H9 (cell line): ENCODE data around the gene EFCAB6. TPM values are rescaled to one million over a fixed set of nuclear protein-coding genes. Genes with fewer than 3 reads are reported as not detected.

Experiments
- DNase-seq: peaks from one replicate; pipeline ENCODE4 v3.0.0-alpha.2; 2017
- H2AFZ ChIP-seq: one replicate; pipeline ENCODE4 v1.6.1; 2013; ENCODE audit warnings: mild to moderate bottlenecking, low read length, control low read depth, moderate library complexity
- H2AK5ac ChIP-seq: 2 replicates; pipeline ENCODE4 v1.6.1; 2013; ENCODE audit warnings: low read length, control low read depth, mixed read lengths; ENCODE audit not compliant: insufficient read length
- H2BK120ac ChIP-seq: one replicate; pipeline ENCODE4 v1.6.1; 2013; ENCODE audit warnings: low read depth, mild to moderate bottlenecking, low read length, control low read depth, inconsistent platforms; ENCODE audit not compliant: poor library complexity, severe bottlenecking
- H2BK12ac ChIP-seq: 2 replicates; pipeline ENCODE4 v1.6.1; 2013; ENCODE audit warnings: low read length, control low read depth, mixed read lengths, low read depth; ENCODE audit not compliant: insufficient read length
- H2BK15ac ChIP-seq: 2 replicates; pipeline ENCODE4 v1.6.1; 2013; ENCODE audit warnings: low read depth, low read length, control low read depth
- H2BK20ac ChIP-seq: one replicate; pipeline ENCODE4 v1.6.1; 2013; ENCODE audit warnings: low read depth, mild to moderate bottlenecking, low read length, control low read depth, inconsistent platforms; ENCODE audit not compliant: poor library complexity, severe bottlenecking
- H2BK5ac ChIP-seq: 2 replicates; pipeline ENCODE4 v1.6.1; 2013; ENCODE audit warnings: low read length, control low read depth, mixed read lengths; ENCODE audit not compliant: insufficient read length
- H3K14ac ChIP-seq: 2 replicates; pipeline ENCODE4 v1.6.1; 2013; ENCODE audit warnings: low read length, control low read depth; ENCODE audit not compliant: insufficient read depth
- H3K18ac ChIP-seq: 2 replicates; pipeline ENCODE4 v1.6.1; 2013; ENCODE audit warnings: low read depth, mild to moderate bottlenecking, mixed read lengths, low read length, control low read depth; ENCODE audit not compliant: insufficient read length
- H3K23ac ChIP-seq: 2 replicates; pipeline ENCODE4 v1.6.1; 2013; ENCODE audit warnings: low read length, control low read depth, mixed read lengths, low read depth; ENCODE audit not compliant: insufficient read length
- H3K23me2 ChIP-seq: 2 replicates; pipeline ENCODE4 v1.6.1; 2013; ENCODE audit warnings: low read depth, mild to moderate bottlenecking, mixed read lengths, low read length, control low read depth; ENCODE audit not compliant: insufficient read length, poor library complexity, severe bottlenecking
- H3K27ac ChIP-seq: 2 replicates; pipeline ENCODE4 v1.5.1; 2013; ENCODE audit warnings: low read length, control low read depth, mixed read lengths, low read depth; ENCODE audit not compliant: insufficient read length
- H3K27me3 ChIP-seq: 2 replicates; pipeline ENCODE4 v1.6.1; 2013; ENCODE audit warnings: low read length, control low read depth, inconsistent platforms; ENCODE audit not compliant: insufficient read depth
- H3K4ac ChIP-seq: 2 replicates; pipeline ENCODE4 v1.6.1; 2013; ENCODE audit warnings: low read depth, mild to moderate bottlenecking, control low read depth, inconsistent platforms, low read length, moderate library complexity
- H3K4me1 ChIP-seq: 2 replicates; pipeline ENCODE4 v1.6.1; 2013; ENCODE audit warnings: low read length, control low read depth, inconsistent platforms; ENCODE audit not compliant: insufficient read depth
- H3K4me2 ChIP-seq: 2 replicates; pipeline ENCODE4 v1.6.1; 2013; ENCODE audit warnings: low read length, control low read depth, mixed read lengths; ENCODE audit not compliant: insufficient read length, insufficient read depth
- H3K56ac ChIP-seq: 2 replicates; pipeline ENCODE4 v1.6.1; 2013; ENCODE audit warnings: low read depth, mild to moderate bottlenecking, mixed read lengths, low read length, control low read depth; ENCODE audit not compliant: insufficient read length
- H3K79me1 ChIP-seq: 2 replicates; pipeline ENCODE4 v1.6.1; 2013; ENCODE audit warnings: low read depth, mild to moderate bottlenecking, moderate library complexity, low read length, control low read depth, inconsistent platforms; ENCODE audit not compliant: insufficient read depth, poor library complexity, severe bottlenecking
- H3K79me2 ChIP-seq: 2 replicates; pipeline ENCODE4 v1.6.1; 2013; ENCODE audit warnings: low read length, control low read depth, inconsistent platforms; ENCODE audit not compliant: insufficient read depth
- H3K9ac ChIP-seq: 2 replicates; pipeline ENCODE4 v1.6.1; 2013; ENCODE audit warnings: low read length, control low read depth, mixed read lengths; ENCODE audit not compliant: insufficient read length; ENCODE audit errors: extremely low read depth
- H3K9me3 ChIP-seq: one replicate; pipeline ENCODE4 v1.6.1; 2013; ENCODE audit warnings: low read depth, low read length, inconsistent platforms; ENCODE audit not compliant: control insufficient read depth
- H3T11ph ChIP-seq: one replicate; pipeline ENCODE4 v1.6.1; 2013; ENCODE audit warnings: mild to moderate bottlenecking, low read length, control low read depth, inconsistent platforms
- H4K20me1 ChIP-seq: one replicate; pipeline ENCODE4 v1.6.1; 2013; ENCODE audit not compliant: control insufficient read depth, insufficient read length, insufficient read depth
- H4K5ac ChIP-seq: 2 replicates; pipeline ENCODE4 v1.6.1; 2013; ENCODE audit warnings: low read depth, mild to moderate bottlenecking, mixed read lengths, low read length, control low read depth; ENCODE audit not compliant: insufficient read length
- H4K8ac ChIP-seq: replicated peaks from 2 replicates; pipeline ENCODE4 v1.6.1; 2013; ENCODE audit warnings: low read length, control low read depth, mixed read lengths, low read depth; ENCODE audit not compliant: insufficient read length
- H4K91ac ChIP-seq: 2 replicates; pipeline ENCODE4 v1.6.1; 2013; ENCODE audit warnings: low read depth, mild to moderate bottlenecking, moderate library complexity, mixed read lengths, low read length, control low read depth; ENCODE audit not compliant: insufficient read length
- H3K27ac Mint-ChIP-seq, 3 experiments: 2 replicates in 2 of 3; 3 replicates in 1 of 3; pipeline ENCODE4 v1.8.0; 2020 to 2021; ENCODE audit warnings: mixed read lengths in 3 of 3, mild to moderate bottlenecking in 1 of 3, moderate library complexity in 1 of 3
- H3K27me3 Mint-ChIP-seq: 2 replicates; pipeline ENCODE4 v1.8.0; 2021; ENCODE audit warnings: low read depth, mild to moderate bottlenecking, moderate library complexity, mixed read lengths
- H3K36me3 Mint-ChIP-seq, 3 experiments: 2 replicates in 2 of 3; 3 replicates in 1 of 3; pipeline ENCODE4 v1.8.0; 2020 to 2021; ENCODE audit warnings: low read depth in 3 of 3, mixed read lengths in 3 of 3; ENCODE audit not compliant: insufficient read depth in 1 of 3
- H3K4me1 Mint-ChIP-seq, 2 experiments: 2 replicates each; pipeline ENCODE4 v1.8.0; 2020; ENCODE audit warnings: mixed read lengths in 2 of 2
- H3K4me3 Mint-ChIP-seq, 2 experiments: 2 replicates in 1 of 2; 3 replicates in 1 of 2; pipeline ENCODE4 v1.8.0; 2020 to 2021; ENCODE audit warnings: mild to moderate bottlenecking in 2 of 2, mixed read lengths in 2 of 2, moderate library complexity in 1 of 2
- H3K9me3 Mint-ChIP-seq, 2 experiments: 2 replicates in 1 of 2; 3 replicates in 1 of 2; pipeline ENCODE4 v1.8.0; 2020; ENCODE audit warnings: mild to moderate bottlenecking in 2 of 2, mixed read lengths in 2 of 2, moderate library complexity in 1 of 2
- CTCF ChIP-seq: fragments of 200-600 bp; sonication (generic); conservative IDR thresholded peaks from 3 replicates; pipeline ENCODE4 v1.8.0; 2021; ENCODE audit warnings: antibody characterized with exemption, mild to moderate bottlenecking
- WGBS: extraction: QIAGEN DNeasy Blood & Tissue Kit; methylation state at CpG from one replicate; pipeline ENCODE4 v1.1.7; 2013; ENCODE audit warnings: missing lambda C conversion rate, low lambda C conversion rate, mixed read lengths; ENCODE audit not compliant: insufficient read length; ENCODE audit errors: extremely low coverage; 5-methylcytosine and 5-hydroxymethylcytosine counted together
- total RNA-seq: library from RNA; stranded (reverse); gene quantifications from 2 replicates; pipeline ENCODE4 v1.2.1, GENCODE V29; 2021

EFCAB6 gene
- total RNA-seq, 1 experiment from 2014 or later, result 0.31 TPM

- no peak overlapping the region for H2BK120ac ChIP-seq
- no peak for DNase-seq
- no peaks in the 10 kb centered on the region for H3K27me3 ChIP-seq
- no peak overlapping the region for H2BK20ac ChIP-seq
- H3K4me1 ChIP-seq, result no peaks in the 10 kb centered on the region
- no peaks in the 10 kb centered on the region for H3K23me2 ChIP-seq
- no peak overlapping the region for H3K18ac ChIP-seq
- Mint-ChIP-seq H3K4me1 (no peaks in the 10 kb centered on the region), H3K27ac (no peak overlapping the region), H3K27me3 (peaks cover 10% of the 10 kb centered on the region), H3K36me3 (no peaks in the 10 kb centered on the region), H3K4me3 (no peak overlapping the region), H3K9me3 (peaks cover 0 to 3% of the 10 kb centered on the region in 2 experiments; a peak in 1 of 5 replicates)
- H2BK5ac ChIP-seq, result no peak overlapping the region
- TF ChIP-seq CTCF, result no peak
- no peaks in the 10 kb centered on the region for H3K79me2 ChIP-seq
- no peak overlapping the region for H3K4ac ChIP-seq
- H3K23ac ChIP-seq, result no peak overlapping the region
- no peak overlapping the region for H3K27ac ChIP-seq
- no peaks in the 10 kb centered on the region for H3K9me3 ChIP-seq
- no peak overlapping the region for H4K91ac ChIP-seq
- H3T11ph ChIP-seq, result no peak overlapping the region
- no peak overlapping the region for H3K56ac ChIP-seq
- 100% methylated on average over 1 of the region's 7 CpGs for WGBS
- H2AFZ ChIP-seq, result no peak overlapping the region
- H3K79me1 ChIP-seq, result no peaks in the 10 kb centered on the region
- H3K14ac ChIP-seq, result no peak overlapping the region
- H2BK12ac ChIP-seq, result no peak overlapping the region
- H4K5ac ChIP-seq, result no peak overlapping the region
- H3K4me2 ChIP-seq, result no peak overlapping the region
- no peak overlapping the region for H2AK5ac ChIP-seq
- H4K8ac ChIP-seq, result no peak overlapping the region
- no peak overlapping the region for H3K9ac ChIP-seq
- no peak overlapping the region for H2BK15ac ChIP-seq
- H4K20me1 ChIP-seq, result no peaks in the 10 kb centered on the region
These were observed 307.3 kb downstream of the EFCAB6 start for GRCh38 chr22:43504666-43505261.
